Measurements from ENCODE around the gene SLC29A4.
"Not testable (repeated sequence)": the region's sequence is repeated elsewhere in the genome, so short reads cannot be mapped to it uniquely, and the experiment has no call there.

The SLC29A4 gene

DNA sequence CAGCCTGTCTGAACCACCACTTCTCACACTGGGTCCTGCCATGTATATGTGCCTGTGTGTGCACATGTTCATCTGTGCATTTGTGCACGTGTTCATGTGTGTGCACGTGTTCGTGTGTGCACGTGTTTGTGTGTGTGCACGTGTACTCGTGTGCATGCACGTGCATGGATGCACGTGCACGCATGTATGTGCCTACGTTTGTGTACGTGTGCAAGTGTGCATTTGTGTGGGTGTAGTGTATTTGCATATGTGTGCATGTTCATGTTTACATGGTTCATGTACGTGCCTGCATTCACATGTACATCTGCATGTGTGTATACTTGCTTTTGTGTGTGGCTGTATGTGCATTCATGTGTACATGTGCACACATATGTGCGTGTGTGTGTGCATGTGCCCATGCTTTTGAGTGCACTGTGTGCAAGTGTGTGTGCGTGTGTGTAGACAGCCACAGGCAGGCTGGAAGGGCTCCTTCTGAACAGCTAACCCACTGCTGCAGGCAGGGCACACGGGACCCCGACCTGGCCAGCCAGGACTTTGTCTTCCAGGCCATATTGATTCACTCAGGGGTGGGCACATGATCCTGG, 28.2 kb downstream of the SLC29A4 start:
- no peak for DNase-seq (ENCODE audit: low spot score)
- TF ChIP-seq CTCF (IDR thresholded peaks at IDR 0.05; ENCODE audit: borderline replicate concordance, control extremely low read depth, extremely low read depth, insufficient read depth, missing control alignments), result no peak
- in situ Hi-C loops (cut with MboI; ENCODE audit: low sequenced_read_pairs, unreplicated experiment), result no loop called here

DNA sequence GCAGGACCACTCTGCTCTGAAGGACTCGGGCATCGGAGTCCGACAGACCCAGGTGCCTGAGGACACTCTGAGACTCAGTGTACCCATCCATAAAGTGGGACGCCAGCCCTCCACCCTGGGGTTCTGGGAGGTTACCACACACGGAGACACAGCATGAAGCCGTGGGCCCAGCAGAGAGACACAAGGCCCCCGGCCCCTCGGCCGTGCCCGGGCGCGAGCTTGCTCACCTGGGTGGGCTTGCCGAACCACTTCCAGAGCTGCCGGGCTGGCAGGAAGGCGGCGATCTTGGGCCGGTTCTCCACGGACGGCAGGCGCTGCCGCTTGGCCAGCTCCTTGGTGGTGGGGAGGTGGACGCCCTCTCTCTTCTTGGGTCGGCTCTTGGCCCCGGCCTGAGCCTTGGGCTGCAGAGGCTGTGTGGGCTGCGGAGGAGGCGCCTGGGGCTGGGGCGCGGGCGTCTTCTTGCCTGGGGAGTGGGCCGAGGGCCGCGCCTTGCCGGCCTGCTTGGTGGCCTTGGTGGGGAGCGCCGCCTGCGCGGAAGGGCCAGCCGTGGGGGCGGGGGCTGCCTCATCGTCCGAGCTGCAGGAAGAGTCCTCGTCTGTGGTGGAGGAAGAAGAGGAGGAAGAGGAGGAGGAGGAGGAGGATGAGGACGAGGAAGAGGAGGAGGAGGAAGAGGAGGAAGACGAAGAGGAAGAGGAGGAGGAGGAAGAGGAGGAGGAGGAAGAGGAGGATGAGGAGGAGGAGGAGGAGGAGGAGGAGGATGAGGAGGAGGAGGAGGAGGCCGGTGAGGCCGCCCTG, 29.7 kb downstream of the SLC29A4 start:
- in situ Hi-C loops (cut with MboI; ENCODE audit: low sequenced_read_pairs, unreplicated experiment); DNase-seq (ENCODE audit: low spot score): not testable (repeated sequence)

DNA sequence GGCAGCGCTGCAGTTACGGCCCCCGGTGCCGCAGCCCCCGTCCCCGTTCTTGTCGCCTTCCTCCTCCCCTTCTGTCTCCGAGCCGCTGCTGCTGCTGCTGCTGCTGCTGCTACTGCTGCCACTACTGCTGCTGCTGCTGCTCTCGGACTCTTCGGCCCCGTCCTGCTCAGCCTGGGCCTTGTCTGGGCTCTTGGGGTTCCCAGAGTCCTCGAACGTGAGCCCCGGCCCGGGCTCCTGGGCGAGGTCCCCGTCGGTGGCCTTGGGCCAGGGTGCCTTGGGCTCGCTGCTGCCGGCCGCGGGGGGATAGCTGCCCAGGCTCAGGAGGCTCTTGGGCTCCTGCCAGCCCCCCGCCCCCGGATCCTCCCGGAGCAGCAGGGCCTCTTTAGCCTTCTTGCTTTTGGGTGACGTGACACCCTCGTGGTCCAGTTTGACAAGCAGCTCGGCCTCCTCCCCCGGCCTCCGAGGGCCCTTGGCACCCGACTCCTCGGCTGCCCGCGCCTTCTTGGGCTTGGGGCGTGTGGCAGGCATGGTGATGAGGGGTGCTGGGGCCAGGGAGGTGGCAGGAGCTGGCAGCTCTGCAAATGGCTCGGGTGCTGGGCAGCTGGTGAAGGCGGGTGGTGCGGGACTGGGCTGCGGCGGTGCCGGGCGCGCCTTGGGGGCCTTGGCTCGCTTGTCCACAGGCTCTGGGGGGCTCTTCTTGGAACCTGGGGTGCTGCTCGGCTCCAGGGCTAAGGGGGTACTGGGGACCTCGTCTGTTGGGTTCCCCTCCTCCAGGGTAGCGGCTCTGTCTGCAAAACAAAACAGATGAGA, 30.5 kb downstream of the SLC29A4 start:
- in situ Hi-C loops (cut with MboI; ENCODE audit: low sequenced_read_pairs, unreplicated experiment); DNase-seq (ENCODE audit: low spot score): not testable (repeated sequence)

- no peak for TF ChIP-seq CTCF (IDR thresholded peaks at IDR 0.05; ENCODE audit: borderline replicate concordance, control extremely low read depth, extremely low read depth, insufficient read depth, missing control alignments)
- in situ Hi-C loops (cut with MboI; ENCODE audit: low sequenced_read_pairs, unreplicated experiment), result no loop called here
- no peak for DNase-seq (ENCODE audit: low spot score)
Measured at GRCh38 chr7:5314864-5315263, 32.1 kb downstream of the SLC29A4 start.

DNA sequence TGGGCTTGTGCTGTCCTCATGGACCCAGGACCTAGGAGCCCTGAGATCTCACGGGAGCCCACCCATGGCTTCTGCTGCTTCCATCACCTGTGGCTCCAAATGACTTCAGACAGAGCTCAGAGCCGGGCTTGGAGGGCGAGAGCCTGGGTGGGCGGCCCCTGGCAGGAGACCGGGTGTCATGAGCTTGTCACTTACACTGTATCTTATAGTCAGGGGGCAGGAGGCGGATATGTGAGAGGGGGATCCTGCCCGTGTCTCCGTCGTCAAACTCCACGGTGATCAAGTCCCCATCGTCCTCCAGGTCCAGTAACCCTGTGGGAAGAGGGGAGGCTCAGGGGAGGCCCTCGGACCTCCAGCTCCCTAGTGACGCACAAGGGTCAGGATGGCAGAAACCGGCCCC, 33.0 kb downstream of the SLC29A4 start:
- no peak for TF ChIP-seq CTCF (IDR thresholded peaks at IDR 0.05; ENCODE audit: borderline replicate concordance, control extremely low read depth, extremely low read depth, insufficient read depth, missing control alignments)
- in situ Hi-C loops (cut with MboI; ENCODE audit: low sequenced_read_pairs, unreplicated experiment), result no loop called here

GRCh38 chr7:5318613-5319012, 35.9 kb downstream of the SLC29A4 start:
- DNase-seq (ENCODE audit: low spot score); in situ Hi-C loops (cut with MboI; ENCODE audit: low sequenced_read_pairs, unreplicated experiment): not testable (repeated sequence)

More for the DNA sequence above, 33.0 kb downstream of the SLC29A4 start:
- no peak for DNase-seq (ENCODE audit: low spot score)

GRCh38 chr7:5320391-5320790, 37.6 kb downstream of the SLC29A4 start:
- in situ Hi-C loops (cut with MboI; ENCODE audit: low sequenced_read_pairs, unreplicated experiment), result no loop called here
- DNase-seq (ENCODE audit: low spot score), result no peak
- no peak for TF ChIP-seq CTCF (IDR thresholded peaks at IDR 0.05; ENCODE audit: borderline replicate concordance, control extremely low read depth, extremely low read depth, insufficient read depth, missing control alignments)

- in situ Hi-C loops (cut with MboI; ENCODE audit: low sequenced_read_pairs, unreplicated experiment), result no loop called here
- no peak for DNase-seq (ENCODE audit: low spot score)
- TF ChIP-seq CTCF (IDR thresholded peaks at IDR 0.05; ENCODE audit: borderline replicate concordance, control extremely low read depth, extremely low read depth, insufficient read depth, missing control alignments), result no peak
Measured at GRCh38 chr7:5320802-5321396, 38.2 kb downstream of the SLC29A4 start.
